B cell (primary cell): ENCODE measurements around the gene UCN3.

Source experiments
- CTCF ChIP-seq: fragments of 200-600 bp; IDR thresholded peaks from one replicate; pipeline ENCODE4 v1.8.0; 2022; ENCODE audit warnings: antibody characterized with exemption, mild to moderate bottlenecking
- EZH2 ChIP-seq: IDR thresholded peaks from 2 replicates; pipeline ENCODE4 v1.6.1; 2012; ENCODE audit warnings: borderline replicate concordance, low read depth, mild to moderate bottlenecking, moderate library complexity, low read length; ENCODE audit not compliant: insufficient read depth, poor library complexity, severe bottlenecking

GRCh38 chr10:5402798-5403197 lies 38.0 kb downstream of the UCN3 start:
- TF ChIP-seq EZH2: no peak
- TF ChIP-seq CTCF: no peak
